ENCODE results near the gene PIEZO2.

GRCh38 chr18:11124054-11124453 is 25.3 kb downstream of the PIEZO2 start:
- TF ChIP-seq CTCF (IDR thresholded peaks at IDR 0.05; ENCODE audit: insufficient read depth, low read length, poor library complexity, severe bottlenecking) = no peak
- TF ChIP-seq EZH2phosphoT487 (conservative IDR thresholded peaks at IDR 0.05; ENCODE audit: low read length) = no peak

Measured in SU-DHL-6 (cell line).